Stimulated activated CD4-positive, alpha-beta T cell treated with anti-CD3 and anti-CD28 coated beads, Interleukin-2, amount 100 ng/mL, for 48 hours (primary cell): ENCODE results near the gene LCN6.
"Not testable (repeated sequence)": the region's sequence is repeated elsewhere in the genome, so short reads cannot be mapped to it uniquely, and the experiment has no call there.

ENCODE experiments used
- DNase-seq, 2 donors: peaks; one replicate each; pipeline ENCODE4 v3.0.0-alpha.2; 2020

The LCN6 gene

DNA sequence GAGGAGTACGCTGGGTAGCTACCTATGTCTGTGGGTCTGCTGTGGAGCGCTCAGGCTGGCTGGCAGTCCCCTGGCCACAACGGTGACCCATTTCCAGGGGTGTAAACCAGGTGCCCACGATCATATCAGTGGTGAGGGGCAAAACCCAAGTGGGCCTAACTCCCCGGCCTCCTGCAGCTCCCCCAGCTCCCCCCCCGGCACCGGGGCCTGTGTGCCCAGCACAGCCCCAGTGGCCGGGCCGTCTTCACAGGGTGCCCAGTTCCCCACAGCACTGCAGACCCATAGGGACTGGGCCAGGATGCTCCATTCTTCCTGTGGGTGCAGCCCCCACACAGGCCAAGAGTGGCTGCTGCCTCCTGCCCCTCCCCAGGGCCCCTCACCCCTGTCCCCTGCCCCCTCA lies 10.7 kb upstream of the LCN6 start:
- DNase-seq = no peak

DNA sequence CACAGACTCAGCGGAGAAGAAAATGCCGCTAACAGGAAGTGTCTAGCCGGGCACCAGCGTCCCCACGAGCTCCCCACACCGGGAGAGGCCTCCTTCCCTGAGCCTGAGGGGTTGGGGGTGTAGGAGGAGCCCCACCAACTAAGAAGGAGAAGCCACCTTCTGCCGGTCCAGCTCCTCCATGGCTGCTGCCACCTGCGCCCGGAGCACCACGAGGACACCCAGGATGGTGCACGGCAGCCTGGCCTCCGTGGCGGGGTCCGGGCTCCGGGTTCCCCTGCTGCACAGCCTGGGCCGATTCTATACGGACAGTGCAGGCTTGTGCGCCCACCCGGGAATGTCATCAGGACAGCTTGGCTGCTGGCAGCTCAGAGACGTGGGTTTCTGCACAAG lies 9.4 kb upstream of the LCN6 start:
- no peak for DNase-seq

DNA sequence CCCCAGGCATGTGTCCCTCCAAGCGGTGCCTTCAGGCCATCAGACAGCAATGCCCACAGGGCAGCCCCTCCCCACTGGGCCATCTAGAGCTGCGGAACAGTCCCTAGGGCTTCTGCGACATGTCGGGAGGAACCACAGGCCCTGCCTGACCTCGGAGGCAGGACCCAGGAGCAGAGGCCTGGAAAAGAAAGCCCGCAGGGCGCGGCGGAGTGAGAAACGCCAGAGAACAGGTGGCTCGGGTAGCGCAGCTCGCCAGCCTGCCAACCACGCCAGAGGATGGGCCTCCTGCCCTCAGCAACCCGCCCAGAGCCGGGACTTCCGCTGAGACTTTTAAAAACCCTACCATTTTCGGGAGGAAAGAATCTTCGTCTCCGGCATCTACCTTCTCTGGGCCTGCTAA lies 9.0 kb upstream of the LCN6 start:
- no peak for DNase-seq

DNA sequence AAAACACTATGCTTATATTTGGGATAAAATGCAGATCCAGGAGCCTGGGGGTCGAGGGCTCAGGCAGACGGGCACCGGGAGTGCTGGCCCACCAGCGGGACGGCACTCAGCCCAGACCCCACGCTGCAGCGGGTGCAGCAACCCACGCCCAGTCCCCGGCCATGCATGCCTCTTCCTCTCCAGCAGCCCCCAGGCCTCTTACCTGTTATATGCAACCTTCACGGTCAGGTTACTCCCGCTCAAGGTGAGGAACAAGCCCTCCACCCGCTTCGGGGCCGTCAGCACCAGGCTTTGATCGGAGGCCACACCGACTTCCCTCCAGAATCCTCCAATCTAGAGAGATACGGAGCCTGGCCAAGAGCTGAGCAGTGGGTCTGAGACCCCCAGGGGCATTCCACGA lies 8.5 kb upstream of the LCN6 start:
- no peak for DNase-seq

DNA sequence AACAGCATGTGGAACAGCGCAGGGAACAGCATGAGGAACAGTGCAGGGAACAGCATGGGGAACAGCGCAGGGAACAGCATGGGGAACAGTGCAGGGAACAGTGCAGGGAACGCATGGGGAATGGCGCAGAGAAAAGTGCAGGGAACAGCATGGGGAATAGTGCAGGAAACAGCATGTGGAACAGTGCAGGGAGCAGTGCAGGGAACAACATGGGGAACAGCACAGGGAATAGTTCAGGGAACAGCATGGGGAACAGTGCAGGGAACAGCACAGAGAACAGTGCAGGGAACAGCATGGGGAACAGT lies 7.8 kb upstream of the LCN6 start:
- DNase-seq = no peak

DNA sequence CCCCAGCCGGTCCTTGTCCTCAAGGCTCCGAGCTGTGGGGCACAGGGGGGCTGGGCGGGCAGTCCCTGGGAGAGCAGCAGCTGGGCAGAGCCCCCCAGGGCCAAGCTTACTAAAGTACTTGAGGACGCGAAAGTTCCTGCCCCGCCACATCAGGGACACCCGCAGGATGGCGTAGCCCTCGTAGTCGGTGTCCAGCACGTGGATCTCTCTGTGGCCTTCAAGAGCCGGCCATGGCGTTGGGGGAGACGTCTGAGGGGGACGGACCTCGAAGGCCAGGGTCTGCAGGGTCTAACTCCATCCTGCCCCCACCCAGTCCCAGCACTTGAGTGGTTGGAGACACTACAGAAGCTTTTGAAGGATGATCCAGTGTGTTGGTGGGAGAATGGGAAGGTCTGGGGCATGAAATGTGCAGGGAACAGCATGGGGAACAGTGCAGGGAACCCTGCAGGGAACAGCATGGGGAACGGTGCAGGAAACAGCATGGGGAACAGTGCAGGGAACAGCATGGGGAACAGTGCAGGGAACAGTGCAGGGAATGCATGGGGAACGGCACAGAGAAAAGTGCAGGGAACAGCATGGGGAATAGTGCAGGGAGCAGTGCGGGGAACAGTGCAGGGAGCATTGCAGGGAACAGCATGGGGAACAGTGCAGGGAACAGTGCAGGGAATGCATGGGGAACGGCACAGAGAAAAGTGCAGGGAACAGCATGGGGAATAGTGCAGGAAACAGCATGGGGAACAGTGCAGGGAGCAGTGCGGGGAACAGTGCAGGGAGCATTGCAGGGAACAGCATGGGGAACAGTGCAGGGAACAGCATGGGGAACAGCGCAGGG lies 7.2 kb upstream of the LCN6 start:
- DNase-seq = not testable (repeated sequence)

DNA sequence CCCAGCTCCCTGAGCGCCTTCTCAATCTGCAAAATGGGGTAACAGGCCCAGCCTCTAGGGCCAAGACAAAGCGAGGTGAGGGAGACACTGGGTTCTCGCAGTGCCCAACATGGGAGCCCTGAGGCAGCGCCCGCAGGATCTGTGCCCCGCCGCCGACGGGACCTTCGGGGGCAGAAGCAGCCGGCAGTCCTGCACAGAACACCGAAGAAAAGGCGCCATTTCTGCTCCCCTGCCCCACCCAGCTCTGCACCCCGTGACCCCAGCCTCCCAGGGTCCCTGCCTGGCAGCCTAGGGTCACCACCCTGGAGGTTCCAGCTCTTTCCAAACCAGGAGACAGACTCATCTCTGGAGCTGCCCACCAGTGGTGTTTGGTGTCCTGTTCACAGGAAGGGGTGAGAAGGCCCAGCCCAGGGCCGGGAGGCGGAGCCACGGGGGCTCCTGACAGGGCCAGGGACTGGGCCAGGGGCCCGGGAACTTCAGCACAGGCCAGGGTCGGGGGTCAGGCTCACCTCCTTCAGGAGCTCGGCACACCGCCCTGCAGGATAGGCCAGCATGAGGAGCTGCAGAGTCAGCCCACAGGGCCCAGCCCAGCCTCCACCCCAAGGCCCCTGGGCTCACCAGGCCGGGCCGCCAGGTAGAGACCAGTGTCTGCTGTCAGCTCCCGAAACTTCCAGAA lies 6.4 kb upstream of the LCN6 start:
- DNase-seq = no peak

DNA sequence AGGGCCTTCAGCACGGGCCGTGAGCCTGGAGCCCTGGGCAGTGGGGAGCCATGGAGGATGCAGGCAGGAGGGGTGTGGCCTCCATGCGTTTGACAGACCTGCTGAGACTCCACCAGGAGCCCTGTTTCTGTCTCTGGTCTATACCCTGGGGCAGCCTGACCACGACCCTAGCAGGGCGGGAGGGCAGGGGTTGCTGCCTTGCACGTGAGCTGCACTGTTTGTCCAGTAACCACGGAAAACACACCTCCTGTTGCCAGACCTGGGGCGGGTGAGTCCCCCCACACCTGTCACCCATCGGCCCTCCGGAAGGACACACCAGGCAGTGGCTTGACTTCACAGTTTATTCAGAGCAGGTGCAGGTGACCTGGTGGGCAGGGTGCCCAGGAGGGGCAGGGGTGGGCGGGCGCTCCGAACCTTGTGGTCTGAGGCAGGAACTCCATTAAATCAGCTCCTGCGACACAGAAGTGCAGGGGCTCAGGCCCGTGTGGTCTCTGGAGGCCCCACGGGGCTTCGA lies 5.8 kb upstream of the LCN6 start:
- no peak for DNase-seq

DNA sequence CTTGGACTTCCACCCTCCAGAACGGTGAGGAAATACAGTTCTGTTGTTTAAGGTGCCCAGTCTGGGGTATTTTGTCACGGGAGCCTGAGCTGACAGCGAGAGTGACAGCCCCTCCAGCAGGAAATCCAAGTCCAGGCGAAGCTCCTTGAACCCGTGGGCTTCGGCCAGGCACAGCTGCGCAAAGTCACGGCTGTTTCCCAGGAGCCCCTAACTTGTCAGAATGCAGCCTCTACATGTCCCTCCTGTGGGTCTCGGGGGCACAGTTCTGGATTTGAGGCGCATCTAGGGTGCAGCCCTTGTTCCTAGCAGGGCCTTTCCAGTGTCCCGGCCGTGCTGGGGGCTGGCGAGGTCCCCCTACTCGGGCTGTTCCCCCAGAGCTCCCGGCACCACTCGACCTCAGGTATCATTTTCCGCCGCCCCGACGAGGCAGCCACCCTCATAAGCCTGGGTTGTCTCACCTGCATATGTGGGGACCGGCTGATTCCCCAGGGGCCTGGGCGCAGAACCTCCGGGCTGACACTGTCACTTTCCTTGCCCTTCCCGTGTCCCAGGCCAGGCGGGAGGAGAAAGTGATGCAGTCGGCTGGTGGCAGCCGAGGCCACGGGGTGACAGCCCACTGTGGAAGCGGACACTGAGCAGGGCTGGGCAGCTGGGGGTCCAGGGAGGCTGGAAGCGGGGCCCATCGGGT lies 5.2 kb upstream of the LCN6 start:
- no peak for DNase-seq

DNA sequence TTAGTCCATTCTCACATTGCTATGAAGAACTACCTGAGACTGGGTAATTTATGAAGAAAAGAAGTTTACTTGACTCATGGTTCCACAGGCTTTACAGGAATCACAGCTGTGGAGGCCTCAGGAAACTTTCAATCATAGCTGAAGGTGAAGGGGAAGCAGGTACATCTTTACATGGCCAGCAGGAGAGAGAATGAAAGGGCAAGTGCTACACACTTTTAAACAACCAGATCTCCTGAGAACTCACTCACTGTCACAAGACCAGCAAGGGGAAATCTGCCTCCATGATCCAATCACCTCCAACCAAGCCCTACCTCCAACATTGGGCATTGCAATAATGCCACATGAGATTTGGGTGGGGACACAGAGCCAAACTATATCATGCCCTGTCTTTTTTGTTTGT lies 3.5 kb upstream of the LCN6 start:
- DNase-seq = no peak

DNA sequence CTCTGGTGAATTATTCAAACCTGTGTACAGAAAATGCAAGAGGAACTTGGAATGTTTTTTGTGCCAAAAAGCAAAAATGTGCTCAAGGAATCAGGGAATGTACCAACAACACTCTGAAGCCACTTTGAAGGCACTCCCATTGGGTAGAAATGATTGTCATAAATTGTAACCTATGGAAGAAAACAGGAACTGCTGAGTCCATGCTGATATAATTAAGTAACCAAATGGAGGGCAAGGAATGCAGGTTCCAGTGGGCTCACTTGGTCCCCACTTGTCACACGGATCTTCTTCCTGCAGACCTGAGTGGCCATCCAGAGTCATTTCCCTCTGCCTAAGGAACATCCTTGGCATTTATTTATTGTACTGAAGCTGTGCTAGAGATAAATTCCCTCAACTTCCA lies 2.9 kb upstream of the LCN6 start:
- DNase-seq = no peak

DNA sequence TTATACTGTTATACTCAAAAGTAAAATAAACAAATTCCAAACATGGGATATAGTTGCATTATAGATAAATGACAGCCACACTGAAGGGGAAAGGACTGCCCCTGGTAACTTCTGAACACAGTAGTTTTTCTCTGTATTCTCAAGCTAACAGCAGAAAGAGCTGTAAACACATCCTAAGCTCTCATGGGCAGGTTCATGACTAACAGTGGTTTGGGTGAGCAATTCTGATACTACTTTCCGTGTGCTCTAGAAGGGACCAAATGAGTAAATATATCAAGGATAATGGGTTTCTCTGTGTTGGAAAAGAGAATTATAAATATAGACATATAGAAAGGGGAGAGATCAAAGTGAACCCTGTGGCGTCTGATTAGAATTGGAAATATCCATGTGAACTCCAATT lies 2.2 kb upstream of the LCN6 start:
- no peak for DNase-seq

DNA sequence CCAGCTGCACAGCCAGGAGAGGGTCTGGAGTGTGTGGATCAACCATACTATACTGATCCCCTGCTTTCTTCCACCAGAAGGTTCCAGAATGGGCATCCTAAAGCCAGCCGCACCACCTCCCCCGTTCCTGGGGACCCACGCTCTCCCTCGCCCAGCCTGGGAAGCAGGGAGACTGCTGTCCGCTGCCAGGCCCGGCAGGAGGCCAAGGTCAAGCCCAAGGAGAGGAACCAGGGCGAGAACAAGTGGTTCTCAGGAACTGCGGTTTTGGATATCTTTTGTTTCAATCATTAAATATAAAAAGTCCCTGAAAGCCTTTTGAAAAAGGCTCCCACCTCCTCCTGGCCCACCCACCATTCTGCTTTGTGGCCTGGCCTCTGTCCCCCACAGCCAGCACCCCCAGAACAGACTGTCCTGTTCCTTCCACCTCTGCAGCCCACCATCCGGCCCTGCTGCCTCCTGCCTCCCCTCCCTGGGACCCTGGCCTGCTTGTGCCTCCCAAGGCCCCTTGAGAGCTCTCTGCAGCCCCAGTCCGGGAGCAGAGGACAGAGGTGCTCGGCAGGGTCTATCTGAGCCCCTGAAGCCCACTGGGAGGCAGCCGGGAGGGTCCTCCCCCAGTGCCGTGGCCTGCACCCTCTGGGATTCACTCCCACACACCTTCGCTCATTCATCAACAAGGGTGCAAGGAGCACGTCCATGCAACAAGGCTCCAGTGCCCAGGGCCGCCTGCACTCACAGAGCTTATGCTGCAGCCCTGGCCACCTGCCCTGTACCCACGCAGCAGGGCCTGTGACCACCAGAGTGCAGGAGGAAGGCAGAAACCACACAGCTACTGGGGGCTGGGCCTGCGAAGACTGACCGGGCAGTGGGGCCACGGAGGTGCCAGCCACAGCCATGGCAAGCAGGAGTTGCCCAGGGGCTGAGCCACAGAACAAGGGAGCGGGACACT lies 614 bp upstream of the LCN6 start:
- DNase-seq = no peak

DNA sequence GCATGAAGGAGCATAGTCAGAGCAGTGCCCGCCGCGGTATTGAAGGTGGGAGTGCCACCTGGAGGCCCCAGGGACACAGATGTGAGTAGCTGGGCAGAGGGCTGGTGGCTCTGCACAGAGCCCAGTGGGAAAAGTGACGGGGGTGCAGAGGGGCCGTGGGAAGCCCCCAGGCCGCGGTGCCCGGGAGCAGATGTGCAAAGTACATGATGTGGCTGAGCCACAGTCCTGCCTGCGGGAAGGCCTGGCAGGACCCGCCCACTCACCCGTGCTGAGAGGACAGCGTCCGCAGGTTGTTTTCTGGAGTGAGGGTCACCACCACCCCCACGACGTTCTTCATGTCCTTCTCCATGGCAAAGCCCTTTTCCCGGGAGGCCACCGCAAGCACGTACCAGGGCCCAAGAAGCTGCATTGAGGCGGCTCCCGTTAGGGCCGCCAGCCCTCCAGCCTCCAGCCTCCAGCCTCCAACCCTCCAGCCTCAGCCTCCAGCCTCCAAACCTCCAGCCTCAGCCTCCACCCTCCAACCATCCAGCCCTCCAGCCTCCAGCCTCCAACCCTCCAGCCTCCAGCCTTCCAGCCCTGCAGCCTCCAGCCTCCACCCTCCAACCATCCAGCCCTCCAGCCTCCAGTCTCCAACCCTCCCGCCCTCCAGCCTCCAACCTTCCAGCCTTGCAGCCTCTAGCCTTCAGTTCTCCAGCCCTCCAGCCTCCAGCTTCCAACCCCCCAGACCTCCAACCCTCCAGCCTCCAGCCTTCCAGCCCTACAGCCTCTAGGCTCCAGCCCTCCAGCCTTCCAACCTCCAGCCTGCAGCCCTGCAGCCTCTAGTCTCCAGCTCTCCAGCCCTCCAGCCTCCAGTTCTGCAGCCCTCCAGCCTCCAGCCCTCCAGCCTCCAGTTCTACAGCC lies 914 bp downstream of the LCN6 start:
- no peak for DNase-seq

DNA sequence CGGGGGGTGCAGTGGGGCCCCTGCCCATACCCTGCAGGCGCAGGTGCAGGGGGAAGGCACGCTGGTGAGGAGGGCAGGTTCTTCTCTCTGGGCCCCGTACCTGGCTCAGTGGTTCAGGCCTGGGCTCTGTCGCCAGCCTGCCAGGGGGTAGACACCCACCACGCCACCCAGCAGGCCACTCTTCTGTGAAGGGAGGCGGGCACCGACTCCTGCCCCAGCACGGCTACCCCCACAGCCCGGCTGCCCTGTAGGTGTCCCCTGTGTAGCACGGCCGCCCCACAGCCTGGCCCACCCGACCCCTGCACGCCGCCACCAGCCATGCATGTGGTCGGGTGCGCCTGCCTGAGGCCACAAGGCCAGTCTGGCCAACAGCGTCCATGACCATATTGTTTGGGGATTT lies 1.7 kb downstream of the LCN6 start:
- no peak for DNase-seq

DNA sequence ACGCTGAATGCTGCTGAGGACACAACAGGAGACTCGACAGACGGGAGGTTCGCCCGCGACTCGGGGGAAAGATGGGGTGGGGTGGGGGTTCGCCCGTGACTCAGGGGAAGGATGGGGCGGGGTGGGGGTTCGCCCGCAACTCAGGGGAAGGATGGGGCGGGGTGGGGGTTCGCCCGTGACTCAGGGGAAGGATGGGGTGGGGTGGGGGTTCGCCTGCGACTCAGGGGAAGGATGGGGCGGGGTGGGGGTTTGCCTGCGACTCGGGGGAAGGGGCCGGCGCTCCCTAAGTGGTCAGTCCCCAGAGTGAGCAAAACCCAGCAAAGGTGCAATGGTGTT lies 2.2 kb downstream of the LCN6 start:
- no peak for DNase-seq

DNA sequence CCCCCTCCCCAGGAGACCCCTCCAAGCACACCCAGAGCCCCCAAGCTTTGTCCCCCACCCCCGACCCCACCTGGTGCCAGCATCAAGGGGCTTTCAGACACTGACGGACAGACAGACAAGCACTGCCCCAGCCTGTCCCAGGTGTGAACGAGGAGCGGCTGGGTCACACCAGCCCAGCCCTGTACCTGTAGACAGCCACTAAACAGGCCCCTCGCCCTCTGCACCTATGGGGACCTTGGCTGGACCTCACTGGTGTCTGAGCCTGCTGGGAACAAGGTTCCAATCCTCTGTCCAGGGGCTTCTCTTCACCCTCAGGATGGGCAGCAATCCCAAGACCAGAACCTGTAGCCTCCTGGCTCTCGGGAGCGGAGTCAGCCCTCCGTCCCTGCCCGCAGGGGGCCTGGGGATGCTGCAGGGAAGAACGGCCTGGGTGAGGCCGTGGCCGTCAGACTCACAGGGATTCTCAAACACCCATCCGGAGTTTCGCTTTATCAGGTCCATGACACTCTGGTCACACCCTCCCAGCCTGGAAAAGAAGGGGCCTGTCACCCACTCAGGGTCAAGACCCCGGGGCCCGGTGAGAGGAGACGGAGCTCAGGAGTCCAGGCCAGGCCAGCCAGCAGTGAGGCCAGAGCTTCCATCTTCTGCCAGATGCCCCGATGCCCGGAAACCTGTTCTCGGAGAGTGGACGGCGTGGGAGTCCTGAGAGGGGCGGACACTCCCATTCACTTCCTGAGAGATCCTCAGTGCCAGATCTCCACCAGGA lies 2.8 kb downstream of the LCN6 start:
- DNase-seq = no peak

DNA sequence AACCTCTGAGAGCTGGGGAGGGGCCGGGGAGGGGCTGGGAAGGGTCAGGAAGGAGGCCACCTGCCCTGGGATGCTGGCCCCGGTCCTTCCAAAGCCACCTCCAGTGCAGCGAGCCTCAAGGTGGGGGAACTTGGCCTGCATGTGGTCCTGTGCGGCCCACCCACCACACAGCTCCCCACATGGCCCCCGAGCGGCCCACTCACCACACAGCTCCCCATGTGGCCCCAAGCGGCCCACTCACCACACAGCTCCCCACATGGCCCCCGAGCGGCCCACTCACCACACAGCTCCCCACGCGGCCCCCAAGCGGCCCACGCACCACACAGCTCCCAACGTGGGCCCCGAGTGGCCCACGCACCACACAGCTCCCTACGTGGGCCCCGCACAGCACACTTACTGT lies 3.6 kb downstream of the LCN6 start:
- no peak for DNase-seq

DNA sequence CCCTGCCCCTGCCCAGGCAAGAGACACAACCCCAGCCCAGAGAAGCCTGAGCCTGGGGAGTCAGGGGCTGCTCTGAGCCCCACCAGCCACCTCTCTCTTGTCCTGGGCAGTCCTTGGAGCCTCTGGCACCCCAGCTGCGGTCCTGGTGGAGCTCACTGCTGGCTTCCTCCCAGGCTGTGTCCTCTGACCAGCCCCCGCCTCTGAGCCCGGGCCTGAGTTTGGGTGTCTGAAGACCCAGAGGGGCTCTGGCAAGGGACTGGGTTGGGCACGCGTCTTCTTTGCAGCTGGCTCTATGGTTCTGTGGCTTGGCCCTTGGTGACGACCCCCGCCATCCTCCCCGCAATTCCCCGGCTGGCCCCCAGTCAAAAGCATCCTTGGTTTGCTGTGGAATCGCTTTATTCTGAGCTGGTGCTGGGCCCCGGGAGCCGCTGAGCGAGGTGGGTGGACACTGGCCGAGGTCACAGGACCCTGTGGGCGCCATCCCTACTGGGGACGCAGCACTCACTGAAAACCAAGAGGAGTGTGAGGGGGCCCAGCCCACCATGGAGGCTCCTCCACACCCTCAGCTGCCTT lies 4.6 kb downstream of the LCN6 start:
- DNase-seq = no peak

DNA sequence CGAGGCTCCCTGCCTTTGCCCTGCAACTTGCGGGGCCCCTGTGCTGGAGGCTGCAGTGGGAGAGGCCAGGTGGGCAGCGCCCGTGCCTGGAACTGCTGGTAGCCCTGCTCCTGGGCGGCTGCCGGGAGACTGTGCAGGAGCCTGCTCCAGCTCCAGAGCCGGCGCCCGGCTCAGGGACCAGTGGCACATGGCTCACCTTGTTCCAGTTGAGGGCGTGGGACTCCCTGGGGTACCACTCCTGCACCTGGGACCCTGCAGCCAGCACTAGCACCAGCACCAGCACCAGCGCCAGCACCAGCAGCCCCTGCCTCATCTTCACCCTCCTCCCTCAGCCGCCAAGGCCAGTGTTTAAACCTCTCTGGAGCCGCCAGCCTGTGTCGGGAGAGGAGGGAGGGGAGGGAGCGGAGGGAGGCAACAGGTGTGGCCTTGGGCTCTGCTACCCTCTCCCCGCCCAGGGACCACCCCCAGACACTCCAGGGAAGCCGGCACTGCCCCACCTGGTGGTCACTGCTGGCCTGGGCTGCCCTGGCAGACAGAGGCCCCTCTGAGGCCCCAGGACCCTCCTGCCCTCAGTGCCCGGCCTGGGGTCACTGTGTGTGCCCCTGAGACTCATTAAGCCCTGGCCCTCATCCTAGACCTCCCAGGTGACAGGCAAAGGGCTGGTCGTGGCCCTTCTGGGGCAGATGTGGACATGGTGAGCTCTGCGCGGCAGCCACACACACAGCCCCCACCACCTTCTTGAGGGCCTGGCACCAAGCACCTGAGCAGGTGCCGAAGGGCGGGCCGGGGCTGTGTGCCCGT lies 5.5 kb downstream of the LCN6 start, which contains the start of gene LCN10:
LCN10 (minus strand) TSS at position 350 of the 801 bp plus-strand sequence; CDS start at position 313, 37 bp downstream.
- DNase-seq = no peak
